GM12892 (cell line): Measurements from ENCODE around the gene PRICKLE2.

Experiments used
- POLR2A ChIP-seq: IDR thresholded peaks from 2 replicates; pipeline ENCODE4 v1.6.1; 2011; ENCODE audit warnings: low read depth, low read length, control low read depth
- POLR2AphosphoS5 ChIP-seq: IDR thresholded peaks from 2 replicates; pipeline ENCODE4 v1.6.1; 2011; ENCODE audit warnings: low read depth, low read length, control low read depth
- TAF1 ChIP-seq: IDR thresholded peaks from 2 replicates; pipeline ENCODE4 v1.6.1; 2011; ENCODE audit warnings: low read depth, mild to moderate bottlenecking, control low read depth, low read length, borderline replicate concordance

DNA sequence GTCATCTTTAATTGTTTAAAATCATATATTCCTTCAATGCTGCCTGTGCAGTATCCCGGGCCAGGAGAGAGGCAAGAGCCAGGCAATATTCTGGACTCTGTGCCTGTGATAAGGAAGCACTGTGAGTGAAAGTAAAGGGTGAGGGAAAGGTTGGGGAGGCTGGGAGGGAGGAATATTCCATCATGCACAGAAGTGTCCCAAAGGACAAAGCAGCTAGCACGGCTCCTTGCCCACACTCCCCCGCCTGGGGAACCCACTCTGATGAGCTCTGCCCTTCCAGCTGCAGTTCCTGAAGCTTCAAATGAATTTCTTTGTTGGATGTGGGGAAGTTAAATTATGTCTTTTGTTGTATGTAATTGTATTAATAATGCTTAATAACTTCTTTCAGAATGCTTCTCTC, 1.5 kb upstream of the PRICKLE2 start:
- TF ChIP-seq POLR2AphosphoS5 (no peak), TAF1 (no peak), POLR2A (no peak)
